ENCODE measurements around the gene GPR68.
"Not testable (repeated sequence)": the region's sequence is repeated elsewhere in the genome, so short reads cannot be mapped to it uniquely, and the experiment has no call there.

The GPR68 gene

GRCh38 chr14:91182753-91183152 is 61.8 kb downstream of the GPR68 start:
- H3K36me3 Mint-ChIP-seq, result peaks cover 82% of the 10 kb centered on the region
- H3K9me3 Mint-ChIP-seq; DNase-seq (ENCODE audit: low spot score in 2 of 2); H3K4me1 Mint-ChIP-seq; ATAC-seq; H3K4me3 Mint-ChIP-seq; H3K27ac Mint-ChIP-seq: not testable (repeated sequence)

Measured in stimulated activated effector memory CD8-positive, alpha-beta T cell treated with anti-CD3 and anti-CD28 coated beads, Interleukin-12 subunit alpha, Interleukin-12 subunit beta, amount 100 ng/mL, for 72 hours (primary cell).